ENCODE measurements around the gene SLC37A3.
"Not testable (repeated sequence)": the region's sequence is repeated elsewhere in the genome, so short reads cannot be mapped to it uniquely, and the experiment has no call there.

Gene SLC37A3

GRCh38 chr7:140417456-140418155 is 19.3 kb upstream of the SLC37A3 start:
- no peak overlapping the region for H3K4me3 Mint-ChIP-seq
- H3K9me3 Mint-ChIP-seq: no peaks in the 10 kb centered on the region
- H3K27ac Mint-ChIP-seq: no peak overlapping the region
- peaks cover 11% of the 10 kb centered on the region for H3K4me1 Mint-ChIP-seq (ENCODE audit: low read depth)
- no peaks in the 10 kb centered on the region for H3K27me3 Mint-ChIP-seq (ENCODE audit: low read depth)
- H3K36me3 Mint-ChIP-seq (ENCODE audit: low read depth): peaks cover 27% of the 10 kb centered on the region

GRCh38 chr7:140416560-140416959 is 18.2 kb upstream of the SLC37A3 start:
- Mint-ChIP-seq H3K4me3 (no peak overlapping the region), H3K27me3 (ENCODE audit: low read depth) (no peaks in the 10 kb centered on the region), H3K4me1 (ENCODE audit: low read depth) (peaks cover 11% of the 10 kb centered on the region), H3K9me3 (no peaks in the 10 kb centered on the region), H3K27ac (no peak overlapping the region), H3K36me3 (ENCODE audit: low read depth) (peaks cover 34% of the 10 kb centered on the region)

GRCh38 chr7:140415816-140416215 is 17.5 kb upstream of the SLC37A3 start:
- H3K36me3 Mint-ChIP-seq (ENCODE audit: low read depth): peaks cover 37% of the 10 kb centered on the region
- not testable (repeated sequence) for H3K9me3 Mint-ChIP-seq; H3K27me3 Mint-ChIP-seq (ENCODE audit: low read depth); H3K27ac Mint-ChIP-seq; H3K4me3 Mint-ChIP-seq
- peaks cover 11% of the 10 kb centered on the region for H3K4me1 Mint-ChIP-seq (ENCODE audit: low read depth)

- Mint-ChIP-seq H3K27me3 (ENCODE audit: low read depth) (no peaks in the 10 kb centered on the region), H3K9me3 (no peaks in the 10 kb centered on the region), H3K27ac (no peak overlapping the region), H3K4me3 (no peak overlapping the region), H3K4me1 (ENCODE audit: low read depth) (peaks cover 11% of the 10 kb centered on the region), H3K36me3 (ENCODE audit: low read depth) (peaks cover 37% of the 10 kb centered on the region)
These were observed 17.0 kb upstream of the SLC37A3 start for GRCh38 chr7:140415361-140415760.

- peak overlapping the region; percentile 96 for H3K4me3 Mint-ChIP-seq
- H3K27me3 Mint-ChIP-seq (ENCODE audit: low read depth): no peaks in the 10 kb centered on the region
- peaks cover 26% of the 10 kb centered on the region for H3K4me1 Mint-ChIP-seq (ENCODE audit: low read depth)
- peaks cover 25% of the 10 kb centered on the region for H3K36me3 Mint-ChIP-seq (ENCODE audit: low read depth)
- H3K27ac Mint-ChIP-seq: peak overlapping the region; percentile 96
- H3K9me3 Mint-ChIP-seq: no peaks in the 10 kb centered on the region
These were observed 6.3 kb upstream of the SLC37A3 start for GRCh38 chr7:140404565-140405065.

- H3K4me1 Mint-ChIP-seq (ENCODE audit: low read depth): peaks cover 26% of the 10 kb centered on the region
- peak within 1 kb of the TSS; percentile 96 for H3K27ac Mint-ChIP-seq
- no peaks in the 10 kb centered on the region for H3K9me3 Mint-ChIP-seq
- H3K27me3 Mint-ChIP-seq (ENCODE audit: low read depth): no peaks in the 10 kb centered on the region
- H3K36me3 Mint-ChIP-seq (ENCODE audit: low read depth): peaks cover 25% of the 10 kb centered on the region
- peak within 1 kb of the TSS; percentile 96 for H3K4me3 Mint-ChIP-seq
These were observed 5.7 kb upstream of the SLC37A3 start, which contains the start of gene RAB19 for GRCh38 chr7:140403878-140404564. Gene RAB19, plus strand, starts transcription at chr7:140404058. Its CDS starts 3,589 bp downstream, at chr7:140407647.

GRCh38 chr7:140402178-140402835 is 4.0 kb upstream of the SLC37A3 start:
- Mint-ChIP-seq H3K27ac (peak overlapping the region; percentile 82), H3K4me1 (ENCODE audit: low read depth) (peaks cover 31% of the 10 kb centered on the region), H3K9me3 (no peaks in the 10 kb centered on the region), H3K27me3 (ENCODE audit: low read depth) (no peaks in the 10 kb centered on the region), H3K4me3 (peak overlapping the region; percentile 60), H3K36me3 (ENCODE audit: low read depth) (peaks cover 18% of the 10 kb centered on the region)

GRCh38 chr7:140400381-140400780 is 2.1 kb upstream of the SLC37A3 start:
- H3K36me3 Mint-ChIP-seq (ENCODE audit: low read depth): peaks cover 20% of the 10 kb centered on the region
- H3K4me1 Mint-ChIP-seq (ENCODE audit: low read depth): peaks cover 37% of the 10 kb centered on the region
- no peak overlapping the region for H3K4me3 Mint-ChIP-seq
- H3K27ac Mint-ChIP-seq: no peak overlapping the region
- H3K27me3 Mint-ChIP-seq (ENCODE audit: low read depth): no peaks in the 10 kb centered on the region
- H3K9me3 Mint-ChIP-seq: no peaks in the 10 kb centered on the region

GRCh38 chr7:140398821-140399220 is 491 bp upstream of the SLC37A3 start:
- H3K27me3 Mint-ChIP-seq (ENCODE audit: low read depth): no peaks in the 10 kb centered on the region
- H3K4me1 Mint-ChIP-seq (ENCODE audit: low read depth): peaks cover 27% of the 10 kb centered on the region
- no peak overlapping the region for H3K27ac Mint-ChIP-seq

GRCh38 chr7:140393756-140394306 is 4.5 kb downstream of the SLC37A3 start:
- H3K4me3 Mint-ChIP-seq: no peak overlapping the region
- no peaks in the 10 kb centered on the region for H3K27me3 Mint-ChIP-seq (ENCODE audit: low read depth)
- H3K4me1 Mint-ChIP-seq (ENCODE audit: low read depth): peaks cover 20% of the 10 kb centered on the region
- H3K27ac Mint-ChIP-seq: no peak overlapping the region
- H3K9me3 Mint-ChIP-seq: no peaks in the 10 kb centered on the region
- H3K36me3 Mint-ChIP-seq (ENCODE audit: low read depth): peaks cover 9% of the 10 kb centered on the region

More at GRCh38 chr7:140398821-140399220, 491 bp upstream of the SLC37A3 start:
- Mint-ChIP-seq H3K36me3 (ENCODE audit: low read depth) (peaks cover 14% of the 10 kb centered on the region), H3K4me3 (peak overlapping the region; percentile 93), H3K9me3 (no peaks in the 10 kb centered on the region)

- peaks cover 18% of the 10 kb centered on the region for H3K4me1 Mint-ChIP-seq (ENCODE audit: low read depth)
- peaks cover 8% of the 10 kb centered on the region for H3K36me3 Mint-ChIP-seq (ENCODE audit: low read depth)
- no peaks in the 10 kb centered on the region for H3K9me3 Mint-ChIP-seq
- no peak overlapping the region for H3K4me3 Mint-ChIP-seq
- no peaks in the 10 kb centered on the region for H3K27me3 Mint-ChIP-seq (ENCODE audit: low read depth)
- H3K27ac Mint-ChIP-seq: no peak overlapping the region
These were observed 6.7 kb downstream of the SLC37A3 start for GRCh38 chr7:140391634-140392033.

GRCh38 chr7:140390466-140391190 is 7.7 kb downstream of the SLC37A3 start:
- H3K36me3 Mint-ChIP-seq (ENCODE audit: low read depth): peaks cover 5% of the 10 kb centered on the region
- peaks cover 15% of the 10 kb centered on the region for H3K4me1 Mint-ChIP-seq (ENCODE audit: low read depth)
- no peak overlapping the region for H3K27ac Mint-ChIP-seq
- H3K9me3 Mint-ChIP-seq: no peaks in the 10 kb centered on the region
- no peak overlapping the region for H3K4me3 Mint-ChIP-seq
- H3K27me3 Mint-ChIP-seq (ENCODE audit: low read depth): no peaks in the 10 kb centered on the region

- H3K4me3 Mint-ChIP-seq: no peak overlapping the region
- peaks cover 21% of the 10 kb centered on the region for H3K4me1 Mint-ChIP-seq (ENCODE audit: low read depth)
- no peaks in the 10 kb centered on the region for H3K9me3 Mint-ChIP-seq
- peaks cover 8% of the 10 kb centered on the region for H3K36me3 Mint-ChIP-seq (ENCODE audit: low read depth)
- H3K27ac Mint-ChIP-seq: no peak overlapping the region
- no peaks in the 10 kb centered on the region for H3K27me3 Mint-ChIP-seq (ENCODE audit: low read depth)
These were observed 8.3 kb downstream of the SLC37A3 start for GRCh38 chr7:140390034-140390433.

- no peak overlapping the region for H3K27ac Mint-ChIP-seq
- H3K4me1 Mint-ChIP-seq (ENCODE audit: low read depth): peaks cover 27% of the 10 kb centered on the region
- H3K27me3 Mint-ChIP-seq (ENCODE audit: low read depth): no peaks in the 10 kb centered on the region
- H3K9me3 Mint-ChIP-seq: no peaks in the 10 kb centered on the region
- peaks cover 8% of the 10 kb centered on the region for H3K36me3 Mint-ChIP-seq (ENCODE audit: low read depth)
- no peak overlapping the region for H3K4me3 Mint-ChIP-seq
These were observed 8.9 kb downstream of the SLC37A3 start for GRCh38 chr7:140389445-140389844.

All from T-helper 1 cell treated with Interleukin-12 subunit alpha and Interleukin-12 subunit beta and Interleukin-4 antibody, amounts not matched to agents 30 μg/mL and 1 μg/mL, for 36 hours (primary cell).